GM19043 (cell line): ENCODE data around the gene CCDC137.
"Not testable (repeated sequence)": the region's sequence is repeated elsewhere in the genome, so short reads cannot be mapped to it uniquely, and the experiment has no call there.

Experiments
- ATAC-seq: cut with Tn5 transposase; IDR thresholded peaks from one replicate; pipeline ENCODE4 v1.9.1; 2021; ENCODE audit warnings: low read depth; ENCODE audit not compliant: unreplicated experiment

CCDC137 gene

GRCh38 chr17:81648707-81649085, 17.8 kb upstream of the CCDC137 start:
- ATAC-seq: no peak

DNA sequence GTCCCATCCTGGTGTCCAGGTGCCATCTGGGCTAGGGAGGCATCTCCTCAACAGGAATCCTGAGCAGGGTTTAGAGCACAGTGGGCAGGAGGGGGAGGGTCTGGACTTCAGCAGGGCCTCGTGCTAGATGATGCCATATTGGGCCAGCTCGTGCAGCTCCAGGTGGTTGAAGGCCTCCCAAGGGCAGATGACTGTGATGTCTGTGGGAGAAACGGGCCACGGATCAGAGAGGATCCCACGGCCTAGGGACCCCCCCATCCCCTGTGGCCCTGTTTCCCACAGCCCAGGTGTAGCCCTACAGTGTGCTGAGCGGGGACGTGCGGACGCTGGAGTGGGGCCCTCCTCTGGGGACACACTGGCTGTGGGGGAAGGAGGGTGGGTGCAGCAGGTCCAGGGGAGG, 15.6 kb upstream of the CCDC137 start:
- ATAC-seq: no peak

DNA sequence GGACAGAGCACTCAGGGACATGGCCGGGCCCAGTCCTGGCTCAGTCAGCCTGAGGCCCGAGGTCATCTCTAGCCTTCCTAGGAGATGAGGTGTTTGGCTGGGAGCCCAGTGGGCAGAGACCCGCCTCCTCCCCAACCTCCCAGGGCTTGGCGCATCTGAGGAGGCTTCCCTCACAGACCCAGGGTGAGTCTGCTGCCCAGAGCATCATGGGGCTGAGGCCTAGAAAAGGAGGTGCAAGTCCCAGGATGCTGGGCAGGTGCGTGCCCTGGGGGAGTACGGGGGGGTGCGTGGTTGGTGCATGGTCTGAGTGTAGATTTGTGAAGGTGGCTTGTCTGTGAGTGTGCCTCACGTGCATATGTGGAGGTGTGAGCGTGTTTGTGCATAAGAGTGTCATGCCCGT, 14.8 kb upstream of the CCDC137 start:
- no peak for ATAC-seq

- ATAC-seq: no peak
These were observed 13.4 kb upstream of the CCDC137 start for GRCh38 chr17:81652906-81653771.

- ATAC-seq: no peak
These were observed 11.0 kb upstream of the CCDC137 start for GRCh38 chr17:81655378-81656117.

- ATAC-seq: no peak
These were observed 10.3 kb upstream of the CCDC137 start, which contains the start of gene PDE6G for GRCh38 chr17:81656118-81656743. Gene PDE6G (minus strand): TSS chr17:81656542. CDS start chr17:81653305, 3,237 bp downstream.

DNA sequence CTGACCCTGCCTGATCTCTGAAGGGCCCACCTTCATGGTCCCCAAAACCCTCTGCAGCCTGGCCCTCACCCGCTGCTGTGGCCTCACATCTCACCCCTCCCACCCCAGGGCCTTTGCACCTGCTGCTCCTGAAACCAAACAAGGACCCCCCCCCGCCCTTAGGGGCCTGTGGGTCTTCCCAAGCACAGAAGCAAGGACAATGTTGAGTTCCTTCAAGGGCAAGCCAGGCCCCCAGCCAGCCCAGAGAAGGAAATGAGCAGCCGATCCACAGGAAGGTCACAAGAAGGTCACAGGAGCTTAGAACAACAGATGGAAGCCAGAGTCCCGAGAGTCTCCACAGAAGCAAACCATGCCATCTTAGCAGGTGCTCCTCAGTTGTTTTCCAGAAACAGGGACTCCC, 9.7 kb upstream of the CCDC137 start:
- no peak for ATAC-seq

- no peak for ATAC-seq
These were observed 7.5 kb upstream of the CCDC137 start for GRCh38 chr17:81659038-81659437.

DNA sequence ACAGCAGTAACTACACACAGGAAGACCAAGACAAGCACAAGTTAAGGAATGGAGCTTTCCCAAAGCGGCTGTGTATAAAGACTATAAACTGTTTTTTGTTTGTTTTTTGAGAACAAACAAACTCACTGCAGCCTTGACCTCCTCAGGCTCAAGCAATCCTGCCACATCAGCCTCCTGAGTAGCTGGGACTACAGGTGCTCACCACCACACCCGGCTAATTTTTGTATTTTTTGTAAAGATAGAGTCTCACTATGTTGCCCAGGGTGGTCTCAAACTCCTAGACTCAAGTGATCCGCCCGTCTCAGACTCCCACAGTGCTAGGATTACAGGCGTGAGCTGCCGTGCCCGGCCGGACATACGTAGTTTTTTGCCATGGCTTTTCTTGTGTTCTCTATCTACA, 6.1 kb upstream of the CCDC137 start:
- no peak for ATAC-seq

- ATAC-seq: no peak
These were observed 4.5 kb upstream of the CCDC137 start for GRCh38 chr17:81662002-81662401.

- ATAC-seq: no peak
These were observed 2.5 kb upstream of the CCDC137 start for GRCh38 chr17:81664051-81664470.

DNA sequence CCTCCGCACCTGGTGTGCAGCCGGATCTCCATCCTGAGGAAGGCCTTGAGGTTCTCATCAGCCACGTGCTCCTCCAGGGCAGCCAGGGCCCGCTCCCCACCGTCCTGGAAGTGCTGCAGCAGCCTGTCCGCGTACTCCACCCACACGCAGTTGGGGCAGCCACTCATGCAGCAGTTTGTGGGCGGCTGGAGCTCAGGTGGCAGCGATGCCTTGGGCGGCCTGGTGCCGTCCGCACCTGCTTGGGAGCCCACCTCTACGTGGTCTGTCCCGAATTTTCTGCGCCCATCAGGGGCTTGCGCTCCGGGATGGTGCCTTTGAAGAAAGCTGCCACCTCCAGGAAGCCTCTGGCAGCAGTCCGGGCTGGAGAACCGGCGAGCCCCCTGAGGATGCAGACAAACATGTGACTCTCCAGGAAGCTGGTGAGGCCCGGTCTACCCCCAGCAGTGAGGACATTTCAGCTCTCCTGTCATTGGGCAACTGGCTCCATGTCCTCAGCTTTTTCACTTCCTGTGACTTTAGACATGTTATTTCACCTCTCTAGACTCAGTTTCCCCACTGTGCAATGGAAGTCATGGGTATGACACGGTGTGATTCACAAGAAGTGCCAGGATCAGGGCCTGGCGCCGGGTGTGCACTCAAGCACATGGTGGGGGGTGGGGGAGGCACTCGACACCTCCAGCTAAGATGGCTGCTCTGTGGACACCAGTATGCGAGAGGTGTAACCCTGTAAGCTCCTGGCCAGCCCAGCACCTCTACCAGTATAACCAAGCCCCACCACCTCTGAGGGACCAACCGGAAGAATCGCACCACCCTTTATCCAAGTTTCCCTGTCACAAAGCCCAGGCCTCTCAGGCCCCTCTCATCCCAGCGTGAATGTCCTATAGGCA, 1.1 kb upstream of the CCDC137 start:
- no peak for ATAC-seq

GRCh38 chr17:81666092-81666341, 520 bp upstream of the CCDC137 start:
- peak; percentile 11 for ATAC-seq

DNA sequence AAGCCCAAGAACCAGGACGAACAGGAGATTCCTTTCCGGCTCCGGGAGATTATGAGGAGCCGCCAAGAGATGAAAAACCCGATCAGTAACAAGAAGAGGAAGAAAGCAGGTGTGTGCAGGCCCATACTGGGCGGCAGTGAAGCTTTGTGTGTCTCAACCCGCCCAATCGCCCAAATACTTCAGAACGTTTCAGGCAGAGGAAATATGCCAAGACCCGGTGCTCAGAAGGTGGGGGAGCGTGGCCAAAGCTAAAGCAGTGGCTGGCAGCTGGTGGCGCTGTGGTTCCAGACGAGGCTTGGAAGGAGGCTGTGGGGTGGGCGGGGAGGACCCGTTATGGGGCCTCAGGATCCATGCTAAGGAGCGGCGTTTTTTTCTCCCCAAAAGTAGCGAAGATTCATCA, 1.2 kb downstream of the CCDC137 start:
- no peak for ATAC-seq

DNA sequence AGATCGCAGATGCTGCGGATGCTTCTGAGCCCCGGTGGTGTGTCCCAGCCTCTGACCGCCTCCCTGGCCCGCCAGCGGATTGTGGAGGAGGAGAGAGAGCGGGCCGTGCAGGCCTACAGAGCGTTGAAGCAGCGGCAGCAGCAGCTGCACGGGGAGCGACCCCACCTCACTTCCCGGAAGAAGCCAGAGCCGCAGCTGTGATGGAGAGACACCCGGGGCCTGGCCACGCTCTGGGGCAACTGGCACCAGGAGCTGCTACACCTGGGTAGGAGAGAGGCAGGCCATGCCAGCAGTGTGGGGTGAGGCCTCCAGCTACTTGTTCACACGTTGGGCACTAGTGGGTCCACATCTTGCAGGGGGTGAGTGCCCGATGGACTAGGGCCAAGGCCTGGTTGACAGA, 6.0 kb downstream of the CCDC137 start:
- no peak for ATAC-seq

- no peak for ATAC-seq
These were observed 6.4 kb downstream of the CCDC137 start for GRCh38 chr17:81672954-81673353.

DNA sequence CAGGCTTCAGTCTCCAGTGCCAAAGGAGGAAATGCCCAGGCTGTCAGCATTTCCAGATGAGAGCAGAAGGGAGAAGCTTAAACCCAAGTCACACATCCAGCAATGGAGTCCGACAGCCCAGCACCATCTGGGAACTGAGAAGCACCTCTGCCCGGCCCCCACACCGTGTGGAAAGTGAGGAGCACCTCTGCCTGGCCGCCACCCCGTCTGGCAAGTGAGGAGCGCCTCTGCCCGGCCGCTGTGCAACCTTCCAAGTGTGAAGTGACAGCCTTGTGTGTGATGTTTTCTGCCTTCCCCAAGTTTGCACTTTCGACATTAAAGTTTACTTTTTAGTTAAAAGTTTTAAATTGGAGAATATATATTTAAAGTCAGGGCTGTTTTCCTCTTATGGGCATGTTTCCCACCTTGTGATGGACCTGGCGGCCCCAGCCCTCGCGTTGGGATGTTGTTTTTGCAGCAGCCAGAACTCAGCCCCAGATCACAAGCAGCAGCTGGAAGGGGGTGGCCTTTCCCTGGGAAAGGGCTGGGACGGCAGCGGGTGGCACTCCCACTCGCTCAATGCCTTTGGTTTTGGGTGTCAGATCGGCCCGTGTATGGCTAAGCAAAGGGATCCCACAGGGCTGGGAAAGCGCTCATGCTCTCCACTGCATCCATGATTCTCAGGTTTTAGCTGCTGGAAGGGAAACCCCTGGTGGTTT, 7.2 kb downstream of the CCDC137 start:
- ATAC-seq: no peak

DNA sequence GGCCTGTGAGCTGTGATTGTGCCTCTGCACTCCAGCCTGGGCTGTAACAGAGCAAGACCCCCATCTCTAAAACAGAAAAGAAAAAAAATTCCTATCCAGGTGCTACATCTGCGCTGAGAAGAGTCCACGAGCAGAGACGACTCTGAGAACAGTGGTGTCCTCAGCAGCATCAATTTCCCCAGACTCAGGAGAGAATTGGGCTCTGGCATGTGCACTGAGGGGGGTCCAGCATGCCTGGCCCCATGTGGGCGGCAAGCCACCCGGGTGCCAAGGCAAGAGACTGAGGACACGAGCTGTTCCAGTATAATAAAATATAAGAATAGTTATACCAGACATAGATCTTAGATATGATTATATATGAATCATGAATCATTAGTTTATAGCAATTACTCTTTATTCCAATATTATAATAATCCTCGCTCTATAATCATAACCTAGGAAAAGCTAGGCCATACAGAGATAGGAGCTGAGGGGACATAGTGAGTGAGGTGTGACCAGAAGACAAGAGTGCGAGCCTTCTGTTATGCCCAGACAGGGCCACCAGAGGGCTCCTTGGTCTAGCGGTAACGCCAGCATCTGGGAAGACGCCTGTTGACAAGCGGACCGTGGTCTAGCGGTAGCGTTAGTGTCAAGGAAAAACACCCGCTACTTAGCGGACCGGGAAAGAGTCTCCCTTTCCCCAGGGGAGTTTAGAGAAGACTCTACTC, 9.1 kb downstream of the CCDC137 start:
- ATAC-seq: not testable (repeated sequence)

DNA sequence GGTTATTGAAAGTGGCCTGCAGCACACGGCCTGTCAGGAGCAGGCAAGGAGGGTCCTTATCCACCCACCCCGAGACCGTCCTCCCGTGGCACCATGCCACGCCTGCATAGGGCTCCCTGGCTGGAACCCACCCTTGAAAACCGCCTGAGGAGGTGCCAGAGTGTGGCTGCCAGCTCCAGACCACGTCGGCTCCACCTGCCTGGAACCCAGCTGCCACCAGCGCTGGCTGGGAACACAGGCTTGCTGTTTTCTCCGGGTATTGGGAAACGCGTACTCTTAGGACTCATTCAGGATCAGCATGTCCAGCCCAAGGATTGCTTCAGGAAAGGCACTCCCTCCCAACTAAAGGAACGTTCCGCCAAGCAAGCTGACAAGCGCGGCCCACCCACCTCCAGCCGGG, 10.4 kb downstream of the CCDC137 start:
- no peak for ATAC-seq
